Fibroblast of skin of right quadriceps (primary cell): Measurements from ENCODE around the gene CDC37L1.
"Not testable (repeated sequence)": the region's sequence is repeated elsewhere in the genome, so short reads cannot be mapped to it uniquely, and the experiment has no call there.

ENCODE experiments used
- DNase-seq: peaks from one replicate; pipeline ENCODE4 v3.0.0-alpha.2; 2013

Gene CDC37L1

GRCh38 chr9:4679268-4680172, at the start of gene CDC37L1:
Gene CDC37L1, plus strand, starts transcription at chr9:4679569. Its CDS starts 199 bp downstream, at chr9:4679768.
- DNase-seq, result peak; percentile 96

GRCh38 chr9:4630836-4631235, 48.5 kb upstream of the CDC37L1 start:
- peak; percentile 30 for DNase-seq

GRCh38 chr9:4638968-4639367, 40.4 kb upstream of the CDC37L1 start:
- DNase-seq, result no peak

GRCh38 chr9:4639420-4639819, 39.9 kb upstream of the CDC37L1 start:
- no peak for DNase-seq

GRCh38 chr9:4640027-4640426, 39.3 kb upstream of the CDC37L1 start:
- no peak for DNase-seq

GRCh38 chr9:4642351-4642750, 37.0 kb upstream of the CDC37L1 start:
- no peak for DNase-seq

GRCh38 chr9:4654084-4654483, 25.3 kb upstream of the CDC37L1 start:
- no peak for DNase-seq

- no peak for DNase-seq
These were observed 24.8 kb upstream of the CDC37L1 start for GRCh38 chr9:4654538-4654937.

GRCh38 chr9:4656196-4656595, 23.2 kb upstream of the CDC37L1 start:
- not testable (repeated sequence) for DNase-seq

GRCh38 chr9:4656621-4657020, 22.7 kb upstream of the CDC37L1 start:
- DNase-seq, result no peak

GRCh38 chr9:4657426-4658159, 21.8 kb upstream of the CDC37L1 start:
- DNase-seq, result no peak

- DNase-seq, result not testable (repeated sequence)
These were observed 18.7 kb upstream of the CDC37L1 start for GRCh38 chr9:4660665-4661064.

- peak; percentile 40 for DNase-seq
These were observed 18.2 kb upstream of the CDC37L1 start for GRCh38 chr9:4661165-4661564.

- peak; percentile 17 for DNase-seq
These were observed 17.8 kb upstream of the CDC37L1 start for GRCh38 chr9:4661611-4662010.

- peak; percentile 77 for DNase-seq
These were observed 17.0 kb upstream of the CDC37L1 start, which contains the start of gene PLPP6 for GRCh38 chr9:4662108-4662988. Gene PLPP6, plus strand, starts transcription at chr9:4662294. Its CDS starts 82 bp downstream, at chr9:4662376.

GRCh38 chr9:4662989-4663792, 16.2 kb upstream of the CDC37L1 start:
- no peak for DNase-seq

- DNase-seq, result no peak
These were observed 15.4 kb upstream of the CDC37L1 start for GRCh38 chr9:4663956-4664355.

GRCh38 chr9:4665357-4665756, 14.0 kb upstream of the CDC37L1 start:
- peak; percentile 46 for DNase-seq

- DNase-seq, result peak; percentile 42
These were observed 13.2 kb upstream of the CDC37L1 start, which contains the start of gene SPATA6L for GRCh38 chr9:4666042-4666699. Gene SPATA6L, minus strand, starts transcription at chr9:4666480. Its CDS starts 230 bp downstream, at chr9:4666250.

GRCh38 chr9:4667681-4668080, 11.7 kb upstream of the CDC37L1 start:
- no peak for DNase-seq

GRCh38 chr9:4668604-4669003, 10.8 kb upstream of the CDC37L1 start:
- DNase-seq, result no peak
